ENCODE data around the gene PDE11A.

PDE11A gene

GRCh38 chr2:177753682-177754491 is 318.7 kb downstream of the PDE11A start:
- no peak for FAIRE-seq

GRCh38 chr2:177748360-177748759 is 324.2 kb downstream of the PDE11A start:
- FAIRE-seq = no peak

- no peak for FAIRE-seq
Measured at GRCh38 chr2:177747384-177747783, 325.2 kb downstream of the PDE11A start.

- FAIRE-seq = no peak
Measured at GRCh38 chr2:177746358-177746757, 326.2 kb downstream of the PDE11A start.

- FAIRE-seq = no peak
Measured at GRCh38 chr2:177745531-177745930, 327.0 kb downstream of the PDE11A start.

- no peak for FAIRE-seq
Measured at GRCh38 chr2:177742851-177743250, 329.7 kb downstream of the PDE11A start.

- no peak for FAIRE-seq
Measured at GRCh38 chr2:177741866-177742265, 330.7 kb downstream of the PDE11A start.

- no peak for FAIRE-seq
Measured at GRCh38 chr2:177740700-177741099, 331.9 kb downstream of the PDE11A start.

- FAIRE-seq = no peak
Measured at GRCh38 chr2:177738461-177739235, 333.9 kb downstream of the PDE11A start.

- FAIRE-seq = no peak
Measured at GRCh38 chr2:177735318-177735803, 337.2 kb downstream of the PDE11A start.

- FAIRE-seq = no peak
Measured at GRCh38 chr2:177733322-177733855, 339.2 kb downstream of the PDE11A start.

GRCh38 chr2:177731384-177731783 is 341.2 kb downstream of the PDE11A start:
- no peak for FAIRE-seq

- no peak for FAIRE-seq
Measured at GRCh38 chr2:177730792-177731191, 341.8 kb downstream of the PDE11A start.

- peak; percentile 39 for FAIRE-seq
Measured at GRCh38 chr2:177730363-177730762, 342.2 kb downstream of the PDE11A start.

- FAIRE-seq = no peak
Measured at GRCh38 chr2:177728920-177729319, 343.7 kb downstream of the PDE11A start.

GRCh38 chr2:177728399-177728765 is 344.2 kb downstream of the PDE11A start:
- no peak for FAIRE-seq

- no peak for FAIRE-seq
Measured at GRCh38 chr2:177727577-177728398, 344.8 kb downstream of the PDE11A start.

- FAIRE-seq = no peak
Measured at GRCh38 chr2:177726931-177727348, 345.6 kb downstream of the PDE11A start.

- no peak for FAIRE-seq
Measured at GRCh38 chr2:177724398-177725287, 347.9 kb downstream of the PDE11A start.

GRCh38 chr2:177723235-177723634 is 349.3 kb downstream of the PDE11A start:
- no peak for FAIRE-seq

GRCh38 chr2:177721818-177722567 is 350.6 kb downstream of the PDE11A start:
- FAIRE-seq = no peak

Data from G401.6 (cell line).